ENCODE measurements around the gene MGAT1. TPM values are rescaled to one million over a fixed set of nuclear protein-coding genes. Genes with fewer than 3 reads are reported as not detected.

The MGAT1 gene
- total RNA-seq, 1 donor from 2014 or later = 45.6 TPM

- Mint-ChIP-seq H3K9me3 (ENCODE audit: unreplicated experiment) (peaks cover 13% of the 10 kb centered on the region), H3K27ac (ENCODE audit: unreplicated experiment) (peak overlapping the region; percentile 93), H3K4me3 (ENCODE audit: unreplicated experiment) (peak overlapping the region; percentile 84), H3K27me3 (ENCODE audit: unreplicated experiment) (peaks cover 4% of the 10 kb centered on the region), H3K4me1 (ENCODE audit: low read depth, unreplicated experiment) (peaks cover 53% of the 10 kb centered on the region), H3K36me3 (ENCODE audit: unreplicated experiment) (no peaks in the 10 kb centered on the region)
- TF ChIP-seq CTCF (IDR thresholded peaks at IDR 0.05; ENCODE audit: partially characterized antibody, unreplicated experiment) = no peak
- no peak for DNase-seq
These were observed 4.4 kb upstream of the MGAT1 start for GRCh38 chr5:180807046-180807445.

GRCh38 chr5:180806351-180807011, 3.9 kb upstream of the MGAT1 start:
- no peaks in the 10 kb centered on the region for H3K36me3 Mint-ChIP-seq (ENCODE audit: unreplicated experiment)

DNA sequence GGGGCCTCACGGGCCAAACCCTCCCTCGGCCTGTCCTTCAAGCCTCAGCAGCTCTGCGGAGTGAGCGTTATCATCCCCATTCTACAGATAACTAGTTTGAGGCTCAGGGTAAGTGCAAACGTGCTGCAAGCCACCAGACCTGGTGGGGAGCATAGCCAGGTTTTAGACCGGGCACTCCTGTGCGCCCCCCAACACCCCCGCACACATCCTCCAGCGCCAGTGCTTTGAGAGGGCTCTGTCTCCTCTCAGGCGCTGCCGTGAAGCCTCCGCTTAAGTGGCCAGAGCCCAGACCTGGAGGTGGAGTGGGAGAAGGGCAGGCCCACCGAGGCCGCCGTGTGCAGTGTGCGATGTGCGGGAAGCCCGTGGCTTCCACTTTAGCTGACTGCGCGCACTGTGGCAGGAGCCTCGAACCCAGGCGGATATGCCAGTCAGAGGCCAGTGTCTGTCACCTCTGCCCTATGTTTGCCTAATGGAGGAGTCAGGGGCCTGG, 1.6 kb upstream of the MGAT1 start:
- no peak for DNase-seq
- Mint-ChIP-seq H3K4me3 (ENCODE audit: unreplicated experiment) (no peak overlapping the region), H3K9me3 (ENCODE audit: unreplicated experiment) (peaks cover 6% of the 10 kb centered on the region), H3K27me3 (ENCODE audit: unreplicated experiment) (peaks cover 6% of the 10 kb centered on the region), H3K36me3 (ENCODE audit: unreplicated experiment) (no peaks in the 10 kb centered on the region), H3K27ac (ENCODE audit: unreplicated experiment) (peak overlapping the region; percentile 17), H3K4me1 (ENCODE audit: low read depth, unreplicated experiment) (peaks cover 46% of the 10 kb centered on the region)
- TF ChIP-seq CTCF (IDR thresholded peaks at IDR 0.05; ENCODE audit: partially characterized antibody, unreplicated experiment) = no peak

More at GRCh38 chr5:180806351-180807011, 3.9 kb upstream of the MGAT1 start:
- H3K27ac Mint-ChIP-seq (ENCODE audit: unreplicated experiment) = peak overlapping the region; percentile 93
- peak; percentile 62 for DNase-seq
- H3K4me1 Mint-ChIP-seq (ENCODE audit: low read depth, unreplicated experiment) = peaks cover 54% of the 10 kb centered on the region
- H3K9me3 Mint-ChIP-seq (ENCODE audit: unreplicated experiment) = peaks cover 13% of the 10 kb centered on the region
- H3K27me3 Mint-ChIP-seq (ENCODE audit: unreplicated experiment) = peaks cover 4% of the 10 kb centered on the region
- no peak for TF ChIP-seq CTCF (IDR thresholded peaks at IDR 0.05; ENCODE audit: partially characterized antibody, unreplicated experiment)
- peak overlapping the region; percentile 84 for H3K4me3 Mint-ChIP-seq (ENCODE audit: unreplicated experiment)

GRCh38 chr5:180803181-180804128, 849 bp upstream of the MGAT1 start:
- Mint-ChIP-seq H3K4me1 (ENCODE audit: low read depth, unreplicated experiment) (peaks cover 43% of the 10 kb centered on the region), H3K27me3 (ENCODE audit: unreplicated experiment) (peaks cover 6% of the 10 kb centered on the region), H3K27ac (ENCODE audit: unreplicated experiment) (peak overlapping the region; percentile 53), H3K36me3 (ENCODE audit: unreplicated experiment) (no peaks in the 10 kb centered on the region), H3K4me3 (ENCODE audit: unreplicated experiment) (peak overlapping the region; percentile 70), H3K9me3 (ENCODE audit: unreplicated experiment) (peaks cover 5% of the 10 kb centered on the region)
- DNase-seq = no peak
- TF ChIP-seq CTCF (IDR thresholded peaks at IDR 0.05; ENCODE audit: partially characterized antibody, unreplicated experiment) = no peak
